ENCODE measurements around the gene ATP5PB.

DNA sequence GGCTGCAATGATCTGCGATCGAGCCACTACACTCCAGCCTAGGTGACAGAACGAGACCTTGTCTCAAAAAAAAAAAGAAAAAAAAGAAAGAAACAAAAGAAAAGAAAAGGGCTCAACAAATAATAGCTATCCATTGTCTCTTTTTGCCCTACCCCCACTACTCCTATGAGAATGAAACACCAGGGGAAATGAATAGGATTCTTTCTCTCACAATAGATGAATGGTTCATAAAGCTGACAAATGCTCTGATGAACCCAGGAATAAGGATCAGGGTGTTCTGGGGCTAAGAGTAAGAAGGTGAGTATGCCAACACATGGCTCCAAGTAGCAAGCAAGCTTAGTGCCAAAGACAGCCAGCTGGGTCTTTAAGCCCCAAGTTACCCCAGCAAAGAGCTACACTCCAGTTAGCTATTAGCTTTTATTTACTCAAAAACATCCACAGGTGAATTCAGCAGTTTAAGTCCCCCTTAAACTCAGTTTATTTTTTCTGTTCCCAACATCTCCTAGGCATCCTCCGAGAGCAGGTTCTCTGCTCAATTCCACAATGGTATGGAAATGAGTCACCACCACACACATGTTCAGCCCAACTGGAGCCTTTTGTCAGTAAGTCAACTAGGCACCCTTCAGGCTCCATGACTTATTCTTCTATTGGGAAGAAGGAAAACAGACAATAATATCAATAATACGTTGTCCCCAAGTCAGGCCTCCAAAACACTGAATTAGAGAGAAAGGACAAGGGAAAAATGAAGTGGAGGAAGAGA is 49.9 kb downstream of the ATP5PB start:
- TF ChIP-seq POLR2AphosphoS5 (IDR thresholded peaks at IDR 0.05) (no peak), POLR2A (IDR thresholded peaks at IDR 0.05) (no peak), EP300 (IDR thresholded peaks at IDR 0.05) (no peak)
- TF ChIP-seq, protein P1, sequence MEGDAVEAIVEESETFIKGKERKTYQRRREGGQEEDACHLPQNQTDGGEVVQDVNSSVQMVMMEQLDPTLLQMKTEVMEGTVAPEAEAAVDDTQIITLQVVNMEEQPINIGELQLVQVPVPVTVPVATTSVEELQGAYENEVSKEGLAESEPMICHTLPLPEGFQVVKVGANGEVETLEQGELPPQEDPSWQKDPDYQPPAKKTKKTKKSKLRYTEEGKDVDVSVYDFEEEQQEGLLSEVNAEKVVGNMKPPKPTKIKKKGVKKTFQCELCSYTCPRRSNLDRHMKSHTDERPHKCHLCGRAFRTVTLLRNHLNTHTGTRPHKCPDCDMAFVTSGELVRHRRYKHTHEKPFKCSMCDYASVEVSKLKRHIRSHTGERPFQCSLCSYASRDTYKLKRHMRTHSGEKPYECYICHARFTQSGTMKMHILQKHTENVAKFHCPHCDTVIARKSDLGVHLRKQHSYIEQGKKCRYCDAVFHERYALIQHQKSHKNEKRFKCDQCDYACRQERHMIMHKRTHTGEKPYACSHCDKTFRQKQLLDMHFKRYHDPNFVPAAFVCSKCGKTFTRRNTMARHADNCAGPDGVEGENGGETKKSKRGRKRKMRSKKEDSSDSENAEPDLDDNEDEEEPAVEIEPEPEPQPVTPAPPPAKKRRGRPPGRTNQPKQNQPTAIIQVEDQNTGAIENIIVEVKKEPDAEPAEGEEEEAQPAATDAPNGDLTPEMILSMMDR (IDR thresholded peaks at IDR 0.05) = no peak

Data from sigmoid colon (tissue), 4 donors.